H1 (cell line): Measurements from ENCODE around the gene TBX18. TPM values are rescaled to one million over a fixed set of nuclear protein-coding genes. Genes with fewer than 3 reads are reported as not detected.

ENCODE experiments used
- CTCF ChIA-PET: fragments of 300-600 bp; sonication (Branson Sonifier 250); formaldehyde crosslinking; loops from one replicate; lab custom pipeline; 2021; ENCODE audit not compliant: partially characterized antibody; lab: Charles Lee
- POLR2A ChIA-PET: fragments of 300-600 bp; sonication (Branson Sonifier 250); formaldehyde crosslinking; loops from one replicate; lab custom pipeline; 2021; ENCODE audit warnings: inconsistent platforms; ENCODE audit not compliant: partially characterized antibody; lab: Charles Lee
- DNase-seq, 2 experiments: peaks; one replicate each; pipeline versions ENCODE4 v3.0.0 to v3.0.0-alpha.2; 2010 to 2022; ENCODE audit warnings: low spot score in 2 of 2, low read depth in 1 of 2, mixed read lengths in 1 of 2
- FAIRE-seq: peaks from 2 replicates; lab custom pipeline; 2011; peaks lifted over from hg19 to GRCh38; lab: Jason Lieb, UNC
- H2AFZ ChIP-seq: 2 replicates; pipeline ENCODE4 v1.8.1; 2012; ENCODE audit warnings: low read length, inconsistent platforms
- H2AK5ac ChIP-seq: 2 replicates; pipeline ENCODE4 v1.6.1; 2013; ENCODE audit warnings: low read depth, low read length
- H2BK120ac ChIP-seq: replicated peaks from 2 replicates; pipeline ENCODE3; 2013; ENCODE audit warnings: low read depth, low read length, inconsistent platforms
- H2BK12ac ChIP-seq: 2 replicates; pipeline ENCODE4 v1.6.1; 2013; ENCODE audit warnings: low read depth, low read length
- H2BK15ac ChIP-seq: 2 replicates; pipeline ENCODE4 v1.6.1; 2013; ENCODE audit warnings: low read length
- H2BK20ac ChIP-seq: 2 replicates; pipeline ENCODE4 v1.6.1; 2013; ENCODE audit warnings: low read length
- H2BK5ac ChIP-seq: 2 replicates; pipeline ENCODE4 v1.6.1; 2013; ENCODE audit warnings: low read depth, low read length
- H3K14ac ChIP-seq: 2 replicates; pipeline ENCODE4 v1.6.1; 2013; ENCODE audit warnings: inconsistent platforms; ENCODE audit not compliant: insufficient read length
- H3K18ac ChIP-seq: 2 replicates; pipeline ENCODE4 v1.6.1; 2013; ENCODE audit warnings: low read length; ENCODE audit errors: extremely low read depth
- H3K23ac ChIP-seq: 2 replicates; pipeline ENCODE4 v1.6.1; 2013; ENCODE audit warnings: inconsistent platforms; ENCODE audit not compliant: insufficient read length
- H3K23me2 ChIP-seq: 2 replicates; pipeline ENCODE4 v1.6.1; 2013; ENCODE audit warnings: low read depth, low read length
- H3K27ac ChIP-seq: 2 replicates; pipeline ENCODE4 v1.6.1; 2011; ENCODE audit warnings: low read depth, low read length, inconsistent platforms
- H3K27me3 ChIP-seq, 4 experiments: replicated peaks in 1 of 4; 1 replicate in 1 of 4; 2 replicates in 3 of 4; pipeline versions ENCODE4 v1.6.1 to v1.8.1; 2011 to 2013; ENCODE audit warnings: low read length in 3 of 4, mild to moderate bottlenecking in 3 of 4, inconsistent platforms in 2 of 4, mixed read lengths in 2 of 4, moderate library complexity in 1 of 4; ENCODE audit not compliant: control insufficient read depth in 3 of 4, insufficient read depth in 3 of 4; ENCODE audit errors: extremely low read depth in 1 of 4
- H3K36me3 ChIP-seq, 4 experiments: 2 replicates each; pipeline versions ENCODE4 v1.6.1 to v1.8.1; 2011 to 2013; ENCODE audit warnings: mild to moderate bottlenecking in 4 of 4, low read length in 3 of 4, moderate library complexity in 2 of 4, control low read depth in 1 of 4, inconsistent platforms in 1 of 4; ENCODE audit not compliant: insufficient read depth in 4 of 4, control insufficient read depth in 2 of 4
- H3K4ac ChIP-seq: replicated peaks from 2 replicates; pipeline ENCODE3; 2013; ENCODE audit warnings: low read length, low read depth, mixed read lengths, inconsistent platforms; ENCODE audit not compliant: insufficient read length
- H3K4me1 ChIP-seq, 4 experiments: replicated peaks in 1 of 4; 1 replicate in 1 of 4; 2 replicates in 3 of 4; pipeline versions ENCODE4 v1.6.1 to v1.8.1; 2011 to 2013; ENCODE audit warnings: low read length in 3 of 4, inconsistent platforms in 2 of 4, mixed read lengths in 1 of 4; ENCODE audit not compliant: insufficient read depth in 4 of 4, control insufficient read depth in 3 of 4
- H3K4me2 ChIP-seq, 2 experiments: 2 replicates each; pipeline versions ENCODE4 v1.6.1 to v1.8.1; 2011 to 2013; ENCODE audit warnings: low read depth in 2 of 2, low read length in 2 of 2, control low read depth in 1 of 2, inconsistent platforms in 1 of 2, mild to moderate bottlenecking in 1 of 2; ENCODE audit not compliant: insufficient read depth in 1 of 2
- H3K4me3 ChIP-seq, 4 experiments: fragments of 200-600, 300-600 bp in 1 of 4; sonication (generic), shearing (Covaris generic), sonication (Bioruptor Twin) in 1 of 4; 2 replicates each; pipeline versions ENCODE4 v1.5.1 to v1.8.1; 2011 to 2016; ENCODE audit warnings: low read length in 4 of 4, low read depth in 3 of 4, control low read depth in 2 of 4, inconsistent platforms in 2 of 4, mild to moderate bottlenecking in 2 of 4, mixed read lengths in 1 of 4, moderate library complexity in 1 of 4; ENCODE audit not compliant: insufficient read depth in 2 of 4; ENCODE audit errors: extremely low read depth in 1 of 4
- H3K56ac ChIP-seq: replicated peaks from 2 replicates; pipeline ENCODE3; 2013; ENCODE audit warnings: low read depth, mild to moderate bottlenecking, mixed read lengths, low read length, inconsistent platforms; ENCODE audit not compliant: insufficient read length
- H3K79me1 ChIP-seq: 2 replicates; pipeline ENCODE4 v1.6.1; 2013; ENCODE audit warnings: low read depth, low read length, control low read depth
- H3K79me2 ChIP-seq, 2 experiments: 2 replicates each; pipeline versions ENCODE4 v1.6.1 to v1.8.1; 2012 to 2013; ENCODE audit warnings: low read length in 2 of 2, mild to moderate bottlenecking in 2 of 2, inconsistent platforms in 1 of 2; ENCODE audit not compliant: insufficient read depth in 2 of 2, control insufficient read depth in 1 of 2
- H3K9ac ChIP-seq, 4 experiments: replicated peaks in 1 of 4; 1 replicate in 1 of 4; 2 replicates in 3 of 4; pipeline versions ENCODE4 v1.6.1 to v1.8.1; 2011 to 2013; ENCODE audit warnings: low read depth in 3 of 4, low read length in 3 of 4, control low read depth in 2 of 4, mild to moderate bottlenecking in 2 of 4, moderate library complexity in 2 of 4, inconsistent platforms in 1 of 4; ENCODE audit errors: extremely low read depth in 1 of 4
- H3K9me3 ChIP-seq, 2 experiments: 2 replicates each; pipeline versions ENCODE4 v1.6.1 to v1.8.1; 2012 to 2013; ENCODE audit warnings: mild to moderate bottlenecking in 2 of 2, moderate library complexity in 2 of 2, control low read depth in 1 of 2, inconsistent platforms in 1 of 2, low read depth in 1 of 2, low read length in 1 of 2, mixed read lengths in 1 of 2; ENCODE audit not compliant: insufficient read depth in 2 of 2
- H4K20me1 ChIP-seq, 2 experiments: replicated peaks in 1 of 2; 2 replicates each; pipeline versions ENCODE3 to v1.8.1; 2011 to 2013; ENCODE audit warnings: inconsistent platforms in 2 of 2, low read length in 2 of 2, mild to moderate bottlenecking in 1 of 2; ENCODE audit not compliant: insufficient read depth in 2 of 2, control insufficient read depth in 1 of 2
- H4K5ac ChIP-seq: 2 replicates; pipeline ENCODE4 v1.6.1; 2013; ENCODE audit warnings: low read length, low read depth, mixed read lengths, inconsistent platforms; ENCODE audit not compliant: insufficient read length
- H4K8ac ChIP-seq: 2 replicates; pipeline ENCODE4 v1.8.0; 2013; ENCODE audit warnings: mild to moderate bottlenecking, moderate library complexity, low read length, inconsistent platforms; ENCODE audit not compliant: insufficient read depth; ENCODE audit errors: extremely low read depth
- H4K91ac ChIP-seq: replicated peaks from 2 replicates; pipeline ENCODE3; 2013; ENCODE audit warnings: low read length, mixed read lengths, inconsistent platforms; ENCODE audit not compliant: insufficient read length
- EZH2 ChIP-seq: fragments of 200-600 bp; sonication (generic); IDR thresholded peaks from 2 replicates; pipeline ENCODE4 v1.7.1; 2012; ENCODE audit warnings: low read depth, mild to moderate bottlenecking, moderate library complexity, low read length, inconsistent platforms; ENCODE audit not compliant: severe bottlenecking
- HDAC2 ChIP-seq, 2 experiments: fragments of 300-600 bp in 1 of 2; sonication (generic) in 1 of 2; IDR thresholded peaks; 2 replicates each; pipeline ENCODE4 v1.6.1; 2011 to 2012; ENCODE audit warnings: low read depth in 2 of 2, low read length in 2 of 2, mild to moderate bottlenecking in 2 of 2, moderate library complexity in 2 of 2, borderline replicate concordance in 1 of 2, inconsistent platforms in 1 of 2
- JUN ChIP-seq: IDR thresholded peaks from 2 replicates; pipeline ENCODE4 v1.6.1; 2011; ENCODE audit warnings: low read depth, mild to moderate bottlenecking, improper control_type of control experiment, low read length
- WGBS, 2 experiments: shearing (Covaris generic) in 1 of 2; methylation state at CpG; one replicate each; pipeline versions ENCODE4 v1.1.6 to v1.1.7; 2013 to 2015; ENCODE audit warnings: low lambda C conversion rate in 2 of 2, mixed read lengths in 2 of 2, inconsistent platforms in 1 of 2, low coverage in 1 of 2, missing lambda C conversion rate in 1 of 2; ENCODE audit not compliant: insufficient replicate concordance in 2 of 2, insufficient coverage in 1 of 2, insufficient read length in 1 of 2; ENCODE audit errors: extremely low coverage in 1 of 2, missing lambda C conversion rate in 1 of 2; 5-methylcytosine and 5-hydroxymethylcytosine counted together
- polyA plus RNA-seq, 7 experiments: library from polyadenylated mRNA; depleted of rRNA in 3 of 7; stranded (reverse) in 5 of 7; unstranded in 2 of 7; fragments of >200 nt in 5 of 7; fragments of 200-250 nt in 2 of 7; gene quantifications; 1 replicate in 5 of 7; 2 replicates in 1 of 7; 4 replicates in 1 of 7; pipeline versions ENCODE4 v1.2.1 to v1.2.3, GENCODE V29; 2011 to 2013; ENCODE audit warnings: missing spikeins in 2 of 7, mixed read lengths in 2 of 7
- total RNA-seq: library from RNA; stranded (reverse); fragmentation: NEBNext Ultra II Directional; extraction: Animal tissue kit (Norgen Biotek cat#: 25700); gene quantifications from 2 replicates; pipeline ENCODE4 v1.2.1, GENCODE V29; 2021
- TF ChIP-seq, protein P1 (sequence below): IDR thresholded peaks from 2 replicates; pipeline ENCODE4 v1.6.1; 2012; ENCODE audit warnings: inconsistent platforms

The TBX18 gene
- total and polyA plus RNA-seq, 2 of the 8 experiments (the other 6 are each of a cell fraction or from before 2014, with no cell fraction given): 0.02 TPM; not detected in 1

- Histone ChIP-seq H4K91ac (no peak overlapping the region), H2BK5ac (no peak overlapping the region), H3K4ac (no peak overlapping the region), H3K14ac (no peak overlapping the region), H2BK12ac (no peak overlapping the region), H3K23me2 (no peaks in the 10 kb centered on the region), H3K56ac (no peak overlapping the region), H4K8ac (no peak overlapping the region), H3K4me3 (no peak overlapping the region), H3K4me1 (no peaks in the 10 kb centered on the region), H2BK15ac (no peak overlapping the region), H3K79me1 (no peaks in the 10 kb centered on the region), H3K27ac (no peak overlapping the region), H2BK120ac (no peak overlapping the region), H3K27me3 (no peaks in the 10 kb centered on the region), H3K36me3 (no peaks in the 10 kb centered on the region), H2BK20ac (no peak overlapping the region), H2AFZ (no peak overlapping the region), H4K20me1 (no peaks in the 10 kb centered on the region), H3K79me2 (no peaks in the 10 kb centered on the region), H2AK5ac (no peak overlapping the region), H3K9me3 (no peaks in the 10 kb centered on the region), H4K5ac (no peak overlapping the region), H3K9ac (no peak overlapping the region), H3K18ac (no peak overlapping the region), H3K23ac (no peak overlapping the region), H3K4me2 (no peak overlapping the region)
- ChIA-PET POLR2A (no interaction called here), CTCF (interaction anchor here (1.8 to 1.9 kb wide), 2 partner anchors 21 to 22 kb away, joined by 4 to 6 read pairs; no protein-coding TSS in a partner anchor)
- TF ChIP-seq HDAC2 (IDR thresholded peaks at IDR 0.05; ENCODE audit: borderline replicate concordance in 1 of 2, low read depth in 2 of 2, low read length in 2 of 2) (no peak), EZH2 (no peak), JUN (no peak)
- TF ChIP-seq, protein P1, sequence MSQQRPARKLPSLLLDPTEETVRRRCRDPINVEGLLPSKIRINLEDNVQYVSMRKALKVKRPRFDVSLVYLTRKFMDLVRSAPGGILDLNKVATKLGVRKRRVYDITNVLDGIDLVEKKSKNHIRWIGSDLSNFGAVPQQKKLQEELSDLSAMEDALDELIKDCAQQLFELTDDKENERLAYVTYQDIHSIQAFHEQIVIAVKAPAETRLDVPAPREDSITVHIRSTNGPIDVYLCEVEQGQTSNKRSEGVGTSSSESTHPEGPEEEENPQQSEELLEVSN: no peak
- FAIRE-seq (no peak), DNase-seq (no peak)
- WGBS, 2 experiments: 90% methylated on average over 3 of the region's 3 CpGs; no CpG with 5 or more reads in 1 of the 2 experiments
Observed at GRCh38 chr6:84707171-84707570, 57.2 kb downstream of the TBX18 start.
